SU-DHL-6 (cell line): ENCODE results near the gene LDB2.

ENCODE experiments used
- H2AFZ ChIP-seq: fragments of 200-600 bp; sonication (generic); 2 replicates; pipeline ENCODE4 v1.6.1; 2014; ENCODE audit warnings: low read depth, mild to moderate bottlenecking, moderate library complexity, mixed read lengths, antibody characterized with exemption, low read length; ENCODE audit not compliant: severe bottlenecking
- H3F3A ChIP-seq: fragments of 200-600 bp; shearing (Covaris generic); 2 replicates; pipeline ENCODE4 v1.6.0; 2016; ENCODE audit warnings: antibody characterized with exemption, mild to moderate bottlenecking; ENCODE audit not compliant: insufficient read depth
- H3K27ac ChIP-seq: fragments of 200-600 bp; sonication (generic); 2 replicates; pipeline ENCODE4 v1.5.1; 2016; ENCODE audit warnings: low read depth, mild to moderate bottlenecking, low read length, moderate library complexity, mixed read lengths
- H3K27me3 ChIP-seq: fragments of 200-600 bp; sonication (generic), shearing (Covaris generic); 2 replicates; pipeline ENCODE4 v1.6.0; 2014; ENCODE audit warnings: mild to moderate bottlenecking, low read length
- H3K36me3 ChIP-seq: fragments of 200-600 bp; sonication (generic); 2 replicates; pipeline ENCODE4 v1.6.1; 2014; ENCODE audit warnings: mild to moderate bottlenecking, low read length, mixed read lengths
- H3K4me2 ChIP-seq: fragments of 300-600, 200-600 bp; shearing (Covaris generic), sonication (generic); 2 replicates; pipeline ENCODE4 v1.6.0; 2014; ENCODE audit warnings: low read length, low read depth, mild to moderate bottlenecking; ENCODE audit not compliant: poor library complexity, severe bottlenecking
- H3K4me3 ChIP-seq: fragments of 200-600 bp; sonication (generic); 2 replicates; pipeline ENCODE4 v1.5.1; 2014; ENCODE audit warnings: antibody characterized with exemption, low read length, mild to moderate bottlenecking, mixed read lengths; ENCODE audit not compliant: insufficient read depth, poor library complexity, severe bottlenecking
- H3K79me2 ChIP-seq: fragments of 200-600 bp; sonication (generic); 2 replicates; pipeline ENCODE4 v1.6.1; 2014; ENCODE audit warnings: mild to moderate bottlenecking, low read length, moderate library complexity; ENCODE audit not compliant: insufficient read depth
- H3K9ac ChIP-seq: fragments of 200-600 bp; sonication (generic); 2 replicates; pipeline ENCODE4 v1.7.0; 2014; ENCODE audit warnings: mild to moderate bottlenecking, low read length
- H3K9me2 ChIP-seq: fragments of 200-600 bp; sonication (generic); replicated peaks from 2 replicates; pipeline ENCODE4 v1.6.1; 2014; ENCODE audit warnings: low read length; ENCODE audit not compliant: insufficient read depth
- H3K9me3 ChIP-seq: fragments of 200-600 bp; sonication (generic); 2 replicates; pipeline ENCODE4 v1.6.1; 2014; ENCODE audit warnings: low read length, mixed read lengths; ENCODE audit not compliant: insufficient read depth
- H4K20me1 ChIP-seq: fragments of 200-600 bp; sonication (generic); 2 replicates; pipeline ENCODE4 v1.6.1; 2014; ENCODE audit warnings: low read depth, mild to moderate bottlenecking, antibody characterized with exemption, low read length, moderate library complexity, mixed read lengths
- CTCF ChIP-seq: fragments of 200-600 bp; sonication (generic); IDR thresholded peaks from one replicate; pipeline ENCODE4 v1.5.1; 2017; ENCODE audit warnings: antibody characterized with exemption, mild to moderate bottlenecking, low read length, moderate library complexity; ENCODE audit not compliant: insufficient read depth, poor library complexity, severe bottlenecking
- EZH2phosphoT487 ChIP-seq: fragments of 200-600 bp; sonication (generic), shearing (Covaris generic); conservative IDR thresholded peaks from 2 replicates; pipeline ENCODE4 v1.6.1; 2018; ENCODE audit warnings: mild to moderate bottlenecking, antibody characterized with exemption, low read length, moderate library complexity, mixed read lengths

Gene LDB2

GRCh38 chr4:16867827-16868226, 30.6 kb downstream of the LDB2 start:
- no peaks in the 10 kb centered on the region for H3K9me3 ChIP-seq
- no peaks in the 10 kb centered on the region for H3K27me3 ChIP-seq
- no peaks in the 10 kb centered on the region for H3K9me2 ChIP-seq
- no peaks in the 10 kb centered on the region for H4K20me1 ChIP-seq
- H3F3A ChIP-seq: no peaks in the 10 kb centered on the region
- TF ChIP-seq CTCF (no peak), EZH2phosphoT487 (no peak)
- no peak overlapping the region for H3K4me2 ChIP-seq
- no peaks in the 10 kb centered on the region for H3K36me3 ChIP-seq
- no peak overlapping the region for H3K27ac ChIP-seq
- no peak overlapping the region for H3K9ac ChIP-seq
- H3K4me3 ChIP-seq: no peak overlapping the region
- H3K79me2 ChIP-seq: no peaks in the 10 kb centered on the region
- H2AFZ ChIP-seq: no peak overlapping the region

DNA sequence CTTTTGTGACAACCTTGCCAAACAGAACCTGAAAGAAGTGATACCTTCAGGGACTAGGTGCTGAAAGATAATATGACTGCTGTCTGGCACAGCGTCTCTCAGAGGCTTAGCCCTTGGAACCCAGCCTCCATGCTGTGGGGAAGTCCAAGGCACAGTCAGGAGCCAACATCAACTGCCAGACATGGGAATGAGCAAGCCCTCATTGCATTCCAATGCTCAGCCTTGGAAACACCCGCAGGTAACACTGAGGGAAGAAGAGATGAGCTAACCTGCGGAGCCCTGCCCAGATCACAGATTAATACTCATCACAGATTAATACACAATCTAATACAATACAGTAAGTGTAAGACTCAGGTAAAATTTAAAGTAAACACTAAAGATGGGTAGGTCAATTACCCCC, 31.5 kb downstream of the LDB2 start:
- Histone ChIP-seq H3K4me2 (no peak overlapping the region), H3K9me3 (no peaks in the 10 kb centered on the region), H3K4me3 (no peak overlapping the region), H3K79me2 (no peaks in the 10 kb centered on the region), H3K27me3 (no peaks in the 10 kb centered on the region), H2AFZ (no peak overlapping the region), H3K36me3 (no peaks in the 10 kb centered on the region), H4K20me1 (no peaks in the 10 kb centered on the region), H3K27ac (no peak overlapping the region), H3K9ac (no peak overlapping the region), H3F3A (no peaks in the 10 kb centered on the region), H3K9me2 (no peaks in the 10 kb centered on the region)
- no peak for TF ChIP-seq EZH2phosphoT487
- no peak for TF ChIP-seq CTCF

GRCh38 chr4:16865897-16866283, 32.6 kb downstream of the LDB2 start:
- H3K9ac ChIP-seq: no peak overlapping the region
- H2AFZ ChIP-seq: no peak overlapping the region
- no peaks in the 10 kb centered on the region for H3K9me3 ChIP-seq
- H3K36me3 ChIP-seq: no peaks in the 10 kb centered on the region
- no peak overlapping the region for H3K27ac ChIP-seq
- no peaks in the 10 kb centered on the region for H3K79me2 ChIP-seq
- no peak overlapping the region for H3K4me3 ChIP-seq
- H3K4me2 ChIP-seq: no peak overlapping the region
- no peaks in the 10 kb centered on the region for H4K20me1 ChIP-seq
- no peaks in the 10 kb centered on the region for H3K9me2 ChIP-seq
- TF ChIP-seq EZH2phosphoT487: no peak
- TF ChIP-seq CTCF: no peak
- no peaks in the 10 kb centered on the region for H3K27me3 ChIP-seq
- no peaks in the 10 kb centered on the region for H3F3A ChIP-seq
